GM12891 (cell line): ENCODE results near the gene TIMM10.

Experiments used
- POLR2A ChIP-seq: IDR thresholded peaks from 2 replicates; pipeline ENCODE4 v1.6.1; 2011; ENCODE audit warnings: low read depth, low read length, control low read depth
- POLR2AphosphoS5 ChIP-seq: IDR thresholded peaks from 2 replicates; pipeline ENCODE4 v1.6.1; 2011; ENCODE audit warnings: low read depth, low read length, control low read depth

GRCh38 chr11:57566905-57567514 lies 36.5 kb upstream of the TIMM10 start:
- no peak for TF ChIP-seq POLR2A
- TF ChIP-seq POLR2AphosphoS5 = no peak
